Mucosa of descending colon (tissue), 3 donors: ENCODE results near the gene TACR1. TPM values are rescaled to one million over a fixed set of nuclear protein-coding genes. Genes with fewer than 3 reads are reported as not detected.

Source experiments
- ATAC-seq: fragments of 200-7000 bp; cut with Tn5 transposase; one replicate; pipeline ENCODE4 v1.9.1; 2020; ENCODE audit warnings: mild to moderate bottlenecking, moderate library complexity
- DNase-seq, 3 donors: peaks; one replicate each; pipeline ENCODE4 v3.0.0-alpha.2; 2020
- H3K36me3 ChIP-seq: fragments of 200-600 bp; one replicate; pipeline ENCODE4 v1.8.0; 2021; ENCODE audit warnings: low read depth, mild to moderate bottlenecking
- H3K4me1 ChIP-seq: fragments of 200-600 bp; one replicate; pipeline ENCODE4 v1.8.0; 2021; ENCODE audit warnings: low read depth, mild to moderate bottlenecking
- H3K4me3 ChIP-seq: fragments of 200-600 bp; one replicate; pipeline ENCODE4 v1.8.0; 2021; ENCODE audit warnings: mild to moderate bottlenecking
- H3K9me3 ChIP-seq: fragments of 200-600 bp; one replicate; pipeline ENCODE4 v1.8.0; 2021; ENCODE audit warnings: mild to moderate bottlenecking
- intact Hi-C, 2 donors: fragments of 100-400 bp; cut with DNase I in 1 of 2; cut with micrococcal nuclease in 1 of 2; formaldehyde crosslinking; loops; one replicate each; pipeline versions ENCODE4 v1.11.0 to v1.11.1; 2022; cut with DNase I, micrococcal nuclease
- total RNA-seq, 3 donors: library from RNA; stranded (reverse); fragmentation: NEBNext Ultra II Directional in 2 of 3; extraction: Animal tissue kit (Norgen Biotek cat#: 25700) in 2 of 3; gene quantifications; one replicate each; pipeline versions ENCODE4 v1.2.1 to v1.2.4, GENCODE V29; 2021 to 2023
- TF ChIP-seq, protein P1 (sequence below): fragments of 200-600 bp; IDR thresholded peaks from one replicate; pipeline ENCODE4 v1.8.0; 2022; ENCODE audit warnings: antibody characterized with exemption, mild to moderate bottlenecking
- donor health status: DM: no; HTN: no; CAD: no; lungs with moderate emphysema.
- donor health status: DM: no; HTN: no; CAD: no.
- donor health status: DM: no; HTN: yes; CAD: no.

TACR1 gene
- total RNA-seq, 3 donors from 2014 or later, result 0.81 to 1.2 (median 1.0) TPM

DNA sequence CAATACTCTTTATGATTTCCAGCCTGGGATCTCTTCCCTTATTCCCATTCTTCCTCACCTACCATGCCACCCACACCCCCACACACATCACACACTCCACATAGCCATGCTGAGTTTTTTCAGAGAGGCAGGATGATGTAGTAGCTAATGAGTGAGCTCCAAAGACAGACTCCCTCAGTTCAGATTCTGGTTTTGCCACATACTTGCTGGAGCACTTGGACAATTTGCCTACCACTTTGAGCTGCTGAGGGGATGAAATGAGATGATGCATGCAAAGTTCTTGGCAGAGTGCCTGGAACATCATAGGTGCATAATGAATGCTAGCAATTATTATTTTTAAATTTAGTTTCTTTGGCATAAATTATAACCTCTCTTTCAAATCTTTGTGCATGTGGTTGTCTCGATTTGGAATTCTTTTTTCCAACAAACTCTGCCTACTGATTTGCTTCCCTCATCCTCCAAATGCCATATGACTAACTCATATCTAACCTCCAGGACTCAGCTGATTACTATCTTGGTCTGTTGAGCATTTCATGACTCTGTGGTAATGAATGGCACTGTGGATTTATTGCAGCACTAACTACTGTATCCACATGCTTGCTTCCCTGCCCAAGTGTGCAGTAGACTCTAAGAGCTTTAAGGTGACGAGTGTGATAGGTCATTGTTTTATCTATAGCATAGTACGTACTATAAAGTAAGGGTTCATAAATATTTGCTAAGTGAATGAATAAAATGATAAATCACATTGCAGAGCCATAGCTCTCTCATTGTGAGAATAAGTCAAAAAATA, 99.1 kb downstream of the TACR1 start:
- Histone ChIP-seq H3K4me1 (no peaks in the 10 kb centered on the region), H3K9me3 (no peaks in the 10 kb centered on the region), H3K4me3 (no peak overlapping the region), H3K36me3 (no peaks in the 10 kb centered on the region)
- ATAC-seq (no peak), DNase-seq (no peak)
- intact Hi-C loops, result no loop called here
- TF ChIP-seq, protein P1, sequence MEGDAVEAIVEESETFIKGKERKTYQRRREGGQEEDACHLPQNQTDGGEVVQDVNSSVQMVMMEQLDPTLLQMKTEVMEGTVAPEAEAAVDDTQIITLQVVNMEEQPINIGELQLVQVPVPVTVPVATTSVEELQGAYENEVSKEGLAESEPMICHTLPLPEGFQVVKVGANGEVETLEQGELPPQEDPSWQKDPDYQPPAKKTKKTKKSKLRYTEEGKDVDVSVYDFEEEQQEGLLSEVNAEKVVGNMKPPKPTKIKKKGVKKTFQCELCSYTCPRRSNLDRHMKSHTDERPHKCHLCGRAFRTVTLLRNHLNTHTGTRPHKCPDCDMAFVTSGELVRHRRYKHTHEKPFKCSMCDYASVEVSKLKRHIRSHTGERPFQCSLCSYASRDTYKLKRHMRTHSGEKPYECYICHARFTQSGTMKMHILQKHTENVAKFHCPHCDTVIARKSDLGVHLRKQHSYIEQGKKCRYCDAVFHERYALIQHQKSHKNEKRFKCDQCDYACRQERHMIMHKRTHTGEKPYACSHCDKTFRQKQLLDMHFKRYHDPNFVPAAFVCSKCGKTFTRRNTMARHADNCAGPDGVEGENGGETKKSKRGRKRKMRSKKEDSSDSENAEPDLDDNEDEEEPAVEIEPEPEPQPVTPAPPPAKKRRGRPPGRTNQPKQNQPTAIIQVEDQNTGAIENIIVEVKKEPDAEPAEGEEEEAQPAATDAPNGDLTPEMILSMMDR, result no peak

- no peak for DNase-seq
- Histone ChIP-seq H3K9me3 (no peaks in the 10 kb centered on the region), H3K36me3 (no peaks in the 10 kb centered on the region), H3K4me1 (no peaks in the 10 kb centered on the region), H3K4me3 (no peak overlapping the region)
- no peak for ATAC-seq
- TF ChIP-seq, protein P1, result no peak
- intact Hi-C loops, result no loop called here
Observed at GRCh38 chr2:75099521-75099922, 99.8 kb downstream of the TACR1 start.

DNA sequence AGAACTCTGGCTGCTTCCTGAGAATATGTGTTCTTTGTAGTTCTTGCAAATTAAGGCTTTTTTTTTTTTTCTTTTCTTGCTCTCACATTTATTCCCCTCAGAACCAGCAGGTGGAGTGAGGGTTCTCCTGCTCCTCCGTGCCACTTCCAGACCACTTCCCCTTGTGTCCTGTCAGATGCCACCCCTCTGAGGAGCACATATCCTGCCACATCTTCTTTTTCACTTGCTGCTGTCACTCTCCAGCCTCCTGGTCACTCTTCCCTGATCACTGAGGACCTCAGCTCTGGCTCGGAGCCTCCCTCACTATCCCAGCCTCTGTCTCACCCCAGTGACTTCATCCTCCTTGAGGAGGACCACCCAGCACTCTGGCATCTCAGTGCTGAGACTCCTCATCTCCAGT, 100.5 kb downstream of the TACR1 start:
- no peaks in the 10 kb centered on the region for H3K36me3 ChIP-seq
- no peak for DNase-seq
- no peaks in the 10 kb centered on the region for H3K9me3 ChIP-seq
- H3K4me3 ChIP-seq, result no peak overlapping the region
- ATAC-seq, result no peak
- intact Hi-C loops, result no loop called here
- no peaks in the 10 kb centered on the region for H3K4me1 ChIP-seq
- TF ChIP-seq, protein P1, result no peak

- DNase-seq (no peak), ATAC-seq (no peak)
- TF ChIP-seq, protein P1, result no peak
- no peaks in the 10 kb centered on the region for H3K4me1 ChIP-seq
- H3K9me3 ChIP-seq, result no peaks in the 10 kb centered on the region
- no peak overlapping the region for H3K4me3 ChIP-seq
- intact Hi-C loops, result no loop called here
- H3K36me3 ChIP-seq, result no peaks in the 10 kb centered on the region
Observed at GRCh38 chr2:75097831-75098230, 101.5 kb downstream of the TACR1 start.

- no peak for ATAC-seq
- intact Hi-C loops, result no loop called here
- H3K36me3 ChIP-seq, result no peaks in the 10 kb centered on the region
- DNase-seq, result no peak
- no peaks in the 10 kb centered on the region for H3K4me1 ChIP-seq
- no peaks in the 10 kb centered on the region for H3K9me3 ChIP-seq
- H3K4me3 ChIP-seq, result no peak overlapping the region
- TF ChIP-seq, protein P1, result no peak
Observed at GRCh38 chr2:75094405-75094804, 104.9 kb downstream of the TACR1 start.
